Islet of Langerhans (tissue), 1 donor: Measurements from ENCODE around the gene SETD1A.

Experiments
- FAIRE-seq: peaks from one replicate; lab custom pipeline; 2011; peaks lifted over from hg19 to GRCh38; lab: Jason Lieb, UNC

SETD1A gene

DNA sequence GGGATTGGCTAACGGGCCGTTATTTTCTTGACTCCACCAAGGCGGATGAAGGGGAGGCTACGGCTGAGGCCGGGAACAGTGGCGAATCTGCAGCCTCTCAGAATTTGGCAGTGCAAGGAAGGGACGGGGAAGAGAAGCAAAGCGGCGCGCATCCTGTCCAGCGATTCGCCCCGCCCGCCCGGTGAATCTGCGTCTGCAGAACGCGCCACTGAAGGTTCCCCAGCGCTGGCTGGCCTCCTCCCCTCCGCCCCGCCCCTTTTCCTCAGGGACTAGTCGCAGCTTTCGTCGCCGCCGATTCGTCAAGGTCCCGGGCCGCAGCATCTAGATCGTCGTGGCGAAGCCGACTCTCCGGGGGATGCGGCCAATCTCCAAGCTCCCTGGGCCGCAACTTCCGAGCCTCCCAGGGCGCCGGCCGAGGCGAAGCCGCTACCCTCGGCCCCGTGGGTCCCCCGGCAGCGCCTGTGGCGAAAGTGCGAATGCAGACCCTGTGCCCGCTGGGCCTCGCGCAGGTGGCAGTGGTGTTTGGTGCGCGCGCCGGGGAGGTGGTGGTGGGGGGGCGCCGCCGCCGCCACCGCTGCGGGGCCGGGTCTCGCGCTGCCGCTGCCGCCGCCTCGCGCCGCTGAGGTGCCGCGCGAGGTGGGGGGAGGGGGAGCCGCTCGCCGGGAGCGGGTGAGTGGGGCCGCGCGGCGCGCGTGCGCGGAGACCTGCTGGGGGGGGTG is at the start of gene SETD1A:
SETD1A (plus strand) TSS at position 299 of the 719 bp plus-strand sequence. CDS start 978 bp downstream, outside the sequence.
- FAIRE-seq = no peak

DNA sequence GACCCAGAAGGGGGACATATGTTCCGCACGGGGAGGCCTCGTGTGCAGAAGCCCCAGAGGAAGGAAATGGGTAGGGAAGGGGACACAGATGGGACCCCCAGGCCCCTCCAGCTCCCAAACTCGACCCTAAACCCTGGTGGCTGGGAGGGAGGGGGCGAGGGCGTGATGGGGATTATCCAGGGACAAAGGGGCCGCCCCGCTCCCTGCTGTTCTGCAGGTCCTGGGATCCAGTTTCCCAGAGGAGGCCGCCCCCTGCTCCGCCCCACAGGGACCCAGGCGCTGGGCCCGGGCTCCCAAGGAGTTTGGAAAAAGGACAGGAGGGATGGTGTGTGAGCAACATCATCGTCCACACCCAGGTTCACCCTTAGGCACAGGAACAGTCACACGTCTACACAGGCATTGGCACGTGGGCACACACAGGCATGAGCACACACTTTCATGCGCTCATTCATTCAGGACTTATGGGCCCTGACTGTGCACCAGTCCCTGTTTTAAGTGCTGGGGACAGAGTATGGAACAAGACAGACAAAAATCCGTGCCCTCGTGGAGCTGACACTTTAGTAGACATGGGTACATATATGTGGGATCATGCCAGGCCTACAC is 47.0 kb upstream of the SETD1A start:
- FAIRE-seq = no peak

DNA sequence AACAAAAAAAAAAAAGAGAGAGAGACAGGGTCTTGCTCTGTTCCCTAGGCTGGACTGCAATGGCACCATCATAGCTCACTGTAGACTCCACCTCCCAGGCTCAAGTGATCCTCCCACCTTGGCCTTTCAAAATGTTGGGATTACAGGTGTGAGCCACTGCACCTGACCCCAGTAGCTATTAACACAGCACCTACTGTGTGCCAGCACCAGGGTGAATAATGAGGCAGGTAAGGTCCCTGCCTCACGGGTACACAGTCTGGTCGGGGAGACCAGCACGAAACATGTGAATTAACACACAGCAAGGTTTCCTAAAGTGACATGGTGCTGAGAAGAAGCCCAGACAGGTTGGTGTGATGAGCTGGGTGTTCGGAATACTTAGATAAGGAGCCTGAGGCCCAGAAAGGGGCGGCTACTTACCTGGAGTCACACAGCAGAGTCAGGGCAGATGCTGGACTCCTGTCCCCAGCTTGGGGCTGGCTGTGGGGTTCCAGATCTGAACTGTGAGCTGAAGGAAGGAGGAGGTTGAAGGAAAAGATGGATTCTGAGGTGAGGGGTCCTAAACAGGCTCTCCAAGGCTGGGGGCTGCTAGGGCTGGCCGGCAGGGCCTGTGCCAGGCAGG is 44.7 kb upstream of the SETD1A start:
- FAIRE-seq = no peak

DNA sequence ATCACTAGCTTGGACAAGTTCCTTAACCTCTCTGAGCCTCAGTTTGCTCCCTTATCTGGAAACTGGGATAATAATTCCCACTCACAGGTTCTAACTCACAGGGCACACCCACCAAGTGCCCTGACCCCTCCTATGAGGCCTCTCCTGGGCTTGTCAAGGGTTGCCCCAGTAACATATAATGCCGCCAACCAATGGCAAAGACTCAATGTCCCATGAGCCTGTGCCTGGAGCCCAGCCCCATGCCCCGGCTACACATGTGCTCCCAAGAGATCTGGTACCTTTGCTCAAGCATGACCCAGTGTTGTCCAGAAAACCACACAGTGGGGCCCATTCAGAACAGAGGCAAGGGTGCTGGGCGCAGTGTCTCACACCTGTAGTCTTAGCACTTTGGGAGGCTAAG is 42.7 kb upstream of the SETD1A start:
- no peak for FAIRE-seq

DNA sequence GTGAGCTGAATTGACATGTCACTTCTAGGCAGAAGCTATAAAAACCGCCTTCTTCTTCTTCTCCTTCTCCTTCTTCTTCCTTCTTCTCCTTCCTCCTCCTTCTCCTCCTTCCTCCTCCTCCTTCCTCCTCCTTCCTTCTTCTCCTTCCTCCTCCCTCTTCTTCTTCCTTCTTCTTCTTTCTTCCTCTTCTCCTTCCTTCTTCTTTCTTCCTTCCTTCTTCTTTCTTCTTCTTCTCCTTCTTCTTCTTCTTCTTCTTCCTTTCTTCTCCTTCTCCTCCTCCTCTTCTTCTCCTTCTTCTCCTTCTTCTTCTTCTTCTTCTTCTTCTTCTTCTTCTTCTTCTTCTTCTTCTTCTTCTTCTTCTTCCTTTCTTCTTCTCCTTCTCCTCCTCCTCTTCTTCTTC is 38.9 kb upstream of the SETD1A start:
- FAIRE-seq = no peak

DNA sequence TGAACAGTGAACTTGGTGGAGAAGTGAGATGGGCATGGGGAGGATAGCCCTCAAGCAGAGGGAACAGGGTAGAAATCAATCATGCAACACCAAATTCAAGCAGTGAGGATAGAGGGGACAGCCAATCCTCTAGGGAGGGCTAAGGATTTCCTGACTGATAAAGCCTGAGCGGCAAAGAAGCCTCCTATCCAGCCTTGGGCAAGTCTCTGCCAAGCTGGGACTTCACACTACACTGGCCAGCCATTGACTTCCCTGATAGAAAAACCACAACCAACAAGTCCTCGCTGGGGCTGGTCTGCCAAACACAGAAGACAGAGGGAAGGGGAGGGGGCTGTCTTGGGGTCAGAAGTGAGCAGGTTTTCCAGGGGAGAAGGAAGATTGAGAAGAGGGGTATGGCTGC is 36.7 kb upstream of the SETD1A start:
- FAIRE-seq = no peak

DNA sequence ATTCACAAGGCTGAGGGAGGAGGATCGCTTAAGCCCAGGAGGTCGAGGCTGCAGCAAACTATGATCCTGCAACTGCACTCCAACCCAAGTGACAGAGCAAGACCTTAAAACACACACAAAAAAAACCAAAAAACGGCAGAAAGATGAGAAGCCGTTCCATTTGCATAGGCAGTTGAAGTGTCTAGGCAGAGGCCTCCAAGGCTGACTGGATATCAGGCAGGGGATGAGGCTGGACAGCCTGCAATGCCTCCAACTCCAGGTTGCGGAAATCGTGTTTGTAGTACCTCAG is 36.2 kb upstream of the SETD1A start:
- no peak for FAIRE-seq

DNA sequence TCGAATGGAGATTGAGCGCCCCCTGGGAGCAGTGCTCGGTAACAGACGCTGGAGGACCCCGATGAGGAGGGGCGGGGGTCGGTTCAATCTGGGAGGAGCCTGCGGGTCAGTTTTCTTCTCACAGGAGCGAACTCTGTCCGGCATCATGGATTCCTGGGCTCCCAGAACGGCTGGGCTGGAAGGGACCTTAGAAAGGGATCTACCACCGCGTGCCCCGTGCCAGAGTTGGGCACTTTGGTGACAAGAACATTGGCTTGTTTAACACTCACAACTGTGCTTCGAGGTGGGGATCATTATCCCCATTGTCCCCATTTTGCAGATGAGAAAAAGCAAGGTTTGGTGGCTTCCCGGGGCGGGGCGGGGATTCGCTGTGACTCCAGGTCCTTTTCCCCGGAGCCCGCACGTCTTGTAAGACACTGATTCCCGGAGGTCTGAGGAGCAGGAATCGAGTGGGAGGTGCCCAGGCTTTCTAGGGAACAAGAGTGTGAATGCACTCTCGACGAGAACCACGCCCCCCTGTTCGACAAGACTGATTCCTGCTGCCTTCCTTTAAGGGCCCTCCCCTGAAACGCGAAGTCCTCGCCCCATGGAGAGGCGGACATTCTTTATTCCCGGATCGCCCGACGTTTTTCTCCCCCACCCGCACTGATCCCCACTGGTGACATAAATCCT is 35.7 kb upstream of the SETD1A start:
- FAIRE-seq = no peak

DNA sequence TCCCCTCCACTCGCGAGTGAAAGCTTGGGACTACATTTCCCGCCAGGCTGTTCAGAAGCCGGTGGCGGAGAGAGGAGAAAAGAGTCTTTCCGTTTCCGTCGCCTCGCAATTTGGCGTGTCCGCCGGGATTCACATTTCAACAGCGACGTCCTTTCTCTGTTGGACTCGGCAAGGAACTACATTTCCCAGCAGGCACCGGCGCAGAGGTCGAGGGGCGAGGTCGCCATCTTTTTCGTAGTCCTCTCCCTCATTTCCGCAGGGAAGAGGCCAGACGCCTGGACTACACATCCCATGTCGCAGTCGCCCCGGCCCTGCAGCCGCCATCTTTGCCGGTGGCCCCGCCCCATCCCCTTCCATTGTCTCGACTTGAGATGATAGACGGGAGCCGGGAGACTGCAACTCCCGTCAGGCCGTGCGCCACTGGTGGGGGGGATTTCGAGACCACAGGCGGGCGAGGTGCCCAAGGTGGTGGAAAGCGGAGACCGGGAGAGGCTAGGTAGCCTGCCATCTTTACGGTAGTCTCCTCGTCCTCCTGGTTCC is 35.1 kb upstream of the SETD1A start:
- no peak for FAIRE-seq

DNA sequence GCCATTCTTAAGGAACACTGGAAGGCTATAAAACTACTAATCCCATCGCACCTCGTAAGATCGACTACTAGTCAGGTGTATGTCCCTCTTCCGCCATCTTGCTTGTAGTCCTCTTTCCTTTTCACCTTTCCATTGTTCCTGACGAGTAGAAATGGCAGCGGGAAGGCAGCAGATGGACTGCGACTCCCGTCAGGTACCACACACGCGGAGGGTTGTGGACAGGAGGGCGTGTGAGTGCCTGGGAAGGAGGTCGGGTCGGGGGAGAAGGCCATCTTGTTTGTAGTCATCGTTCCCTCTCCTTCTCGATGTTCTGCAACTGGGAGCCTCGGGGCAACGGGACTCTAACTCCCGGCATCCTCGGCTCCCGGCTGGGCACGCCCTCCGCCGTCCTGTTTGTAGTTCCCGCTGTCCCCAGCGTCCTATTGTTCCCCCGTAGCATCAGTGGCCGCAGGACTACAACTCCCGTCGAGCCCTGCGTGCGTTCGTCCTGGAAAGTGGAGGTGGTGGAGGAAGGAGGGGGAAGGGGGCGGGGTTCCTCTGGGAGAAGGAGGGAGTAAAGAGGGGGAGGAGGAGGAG is 34.5 kb upstream of the SETD1A start:
- peak; percentile 98 for FAIRE-seq

DNA sequence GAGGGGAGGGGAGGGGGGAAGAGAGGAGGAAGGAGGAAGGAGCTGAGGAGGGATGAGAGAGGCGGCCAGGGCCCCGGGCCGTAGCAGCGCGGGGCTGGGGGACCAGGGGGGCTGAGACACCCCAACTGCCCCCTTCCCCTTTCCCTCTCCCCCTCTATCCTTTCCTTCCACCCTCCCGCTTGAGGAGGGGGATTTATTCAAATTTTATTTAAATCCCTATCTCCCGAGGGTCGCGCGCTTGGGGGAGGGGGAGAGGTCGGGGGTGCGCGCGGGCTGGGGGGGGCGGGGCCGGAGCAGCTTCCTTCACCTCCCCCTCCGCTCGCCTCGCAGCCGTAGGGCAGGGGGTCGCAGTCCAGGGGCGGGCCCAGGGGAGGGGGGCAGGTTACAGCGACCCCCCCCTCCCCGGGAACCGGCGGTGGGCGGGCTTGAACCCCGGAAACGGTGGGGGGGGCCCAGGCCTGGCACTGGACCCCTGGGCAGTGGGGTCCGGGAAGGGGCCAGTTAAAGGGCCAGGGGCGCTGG is 33.9 kb upstream of the SETD1A start, which contains the start of gene FBXL19:
FBXL19 (plus strand) TSS at position 19 of the 522 bp plus-strand sequence. CDS start 2,183 bp downstream, outside the sequence.
- FAIRE-seq = no peak

DNA sequence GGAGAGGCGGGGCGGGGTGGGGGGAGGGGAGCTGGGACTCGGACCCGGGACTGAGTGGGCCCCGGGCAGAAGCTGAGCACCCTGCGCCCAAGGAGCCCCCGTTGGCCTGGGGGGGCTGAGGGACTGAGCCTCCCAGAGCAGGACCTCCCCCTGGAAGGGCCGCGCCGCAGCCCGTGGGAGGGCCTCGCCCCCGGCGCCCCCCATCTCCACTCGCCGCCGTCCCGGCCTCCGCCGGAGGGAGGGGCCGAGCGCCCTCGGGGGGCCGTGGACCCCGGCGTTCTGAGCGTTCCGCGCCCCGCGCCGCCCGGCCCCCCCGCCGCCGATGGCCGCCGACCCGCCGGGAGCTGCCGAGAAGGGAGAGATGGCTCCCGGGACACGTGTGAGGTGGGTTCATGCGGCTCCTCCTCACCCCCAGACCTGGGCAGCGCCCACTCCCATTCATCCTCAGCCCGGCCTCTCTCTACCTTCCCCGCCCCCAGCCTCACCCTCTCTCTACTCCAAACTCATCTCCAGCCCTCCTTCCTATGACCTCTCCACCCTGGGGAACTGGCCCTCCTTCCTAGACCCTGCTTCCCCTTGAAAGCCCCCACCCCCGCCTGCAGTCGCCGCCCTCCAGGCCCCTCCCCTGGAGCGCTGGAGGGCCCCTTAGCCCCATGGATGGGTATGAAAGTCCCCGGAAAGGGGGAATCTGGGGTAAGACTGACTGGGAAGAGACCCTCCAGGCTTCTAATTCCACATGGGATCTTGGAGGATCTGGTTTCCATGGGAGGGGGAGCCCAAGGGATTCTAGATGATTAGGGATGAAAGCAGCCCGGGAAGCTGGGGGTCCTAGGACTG is 33.3 kb upstream of the SETD1A start:
- no peak for FAIRE-seq

DNA sequence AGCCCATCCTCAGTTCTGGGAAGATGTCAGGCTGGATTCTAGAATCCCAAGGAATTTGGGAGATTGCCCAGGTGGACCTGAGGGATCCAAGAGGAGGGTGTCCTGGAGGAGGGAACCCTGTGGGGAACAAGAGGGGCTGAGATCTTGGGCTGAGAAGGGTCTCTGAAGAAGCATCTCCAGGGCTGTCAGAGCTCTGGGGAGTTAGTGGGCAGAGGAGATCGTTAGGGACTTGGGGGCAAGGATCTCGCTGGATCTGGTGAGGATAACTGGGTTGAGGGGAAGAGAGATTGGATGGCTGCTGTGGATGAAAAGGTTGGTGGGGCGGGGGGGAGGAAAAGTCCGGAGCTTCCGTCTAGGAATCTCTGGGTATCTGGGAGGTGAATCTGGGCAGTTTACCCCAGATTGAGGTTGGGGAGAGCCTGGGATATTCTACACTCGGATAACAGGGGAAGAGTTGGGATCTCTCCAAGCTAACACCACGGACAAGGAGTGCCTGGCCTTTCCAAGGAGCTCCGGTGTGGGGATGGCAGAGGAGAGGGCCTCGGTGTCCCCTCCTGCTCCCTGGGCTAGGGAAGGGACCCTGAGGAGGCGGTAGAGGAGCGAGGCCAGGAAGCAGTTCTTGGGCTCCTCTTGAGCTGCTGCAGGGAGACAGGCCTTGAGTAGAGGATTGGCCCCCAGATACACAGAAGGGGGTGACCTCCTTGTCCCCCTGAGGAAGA is 32.5 kb upstream of the SETD1A start:
- no peak for FAIRE-seq

DNA sequence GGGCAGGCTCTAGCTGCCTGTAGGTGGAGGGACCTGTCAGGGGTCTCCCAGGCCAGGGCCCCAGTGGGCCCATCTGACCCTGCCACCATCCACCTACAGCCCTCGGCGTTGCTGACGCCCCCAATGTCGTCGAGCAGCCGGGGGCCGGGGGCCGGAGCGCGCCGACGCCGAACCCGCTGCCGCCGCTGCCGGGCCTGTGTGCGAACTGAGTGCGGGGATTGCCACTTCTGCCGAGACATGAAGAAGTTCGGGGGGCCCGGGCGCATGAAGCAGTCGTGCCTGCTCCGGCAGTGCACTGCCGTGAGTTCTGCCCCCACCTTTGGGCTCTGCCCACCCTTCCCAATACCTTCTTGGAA is 31.9 kb upstream of the SETD1A start:
- no peak for FAIRE-seq

DNA sequence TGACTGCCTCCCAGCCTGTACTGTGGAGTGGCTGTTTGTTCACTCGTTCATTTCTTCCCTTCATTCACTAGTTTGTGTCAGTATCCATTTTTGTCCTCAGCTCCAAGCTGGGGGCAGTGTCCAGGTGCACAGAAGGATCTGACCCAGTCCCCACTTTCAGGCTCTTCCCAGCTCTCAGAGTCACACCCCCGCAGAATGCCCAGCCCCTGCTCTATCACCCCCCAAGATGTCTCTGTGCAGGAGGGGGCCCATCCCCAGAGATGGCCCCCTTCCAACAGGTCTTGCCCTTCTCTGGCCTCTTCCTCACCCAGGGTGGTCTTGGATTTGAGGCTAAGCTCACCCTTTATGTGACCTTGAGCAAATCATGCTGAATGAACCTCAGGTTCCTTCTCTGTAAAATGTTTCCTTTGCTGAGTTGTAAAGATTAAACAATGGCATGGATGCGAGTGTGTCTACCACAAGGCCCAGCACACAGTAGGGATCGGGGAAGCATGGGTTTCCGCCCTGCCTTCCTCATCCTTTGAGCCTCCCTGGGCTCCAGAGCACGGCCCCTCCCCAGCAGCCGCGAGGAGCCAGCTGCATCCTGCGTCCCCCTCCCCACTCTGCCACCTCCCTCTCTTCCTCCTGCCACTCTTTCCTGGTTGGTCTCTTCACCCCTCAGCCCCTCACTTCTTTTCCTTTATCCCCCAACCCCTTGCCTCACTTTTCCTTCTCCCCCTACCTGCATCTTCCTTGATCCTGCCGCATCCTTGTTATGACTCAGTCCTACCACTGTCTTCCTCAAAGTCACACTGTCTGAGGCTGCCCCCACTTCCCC is 31.4 kb upstream of the SETD1A start:
- FAIRE-seq = no peak

DNA sequence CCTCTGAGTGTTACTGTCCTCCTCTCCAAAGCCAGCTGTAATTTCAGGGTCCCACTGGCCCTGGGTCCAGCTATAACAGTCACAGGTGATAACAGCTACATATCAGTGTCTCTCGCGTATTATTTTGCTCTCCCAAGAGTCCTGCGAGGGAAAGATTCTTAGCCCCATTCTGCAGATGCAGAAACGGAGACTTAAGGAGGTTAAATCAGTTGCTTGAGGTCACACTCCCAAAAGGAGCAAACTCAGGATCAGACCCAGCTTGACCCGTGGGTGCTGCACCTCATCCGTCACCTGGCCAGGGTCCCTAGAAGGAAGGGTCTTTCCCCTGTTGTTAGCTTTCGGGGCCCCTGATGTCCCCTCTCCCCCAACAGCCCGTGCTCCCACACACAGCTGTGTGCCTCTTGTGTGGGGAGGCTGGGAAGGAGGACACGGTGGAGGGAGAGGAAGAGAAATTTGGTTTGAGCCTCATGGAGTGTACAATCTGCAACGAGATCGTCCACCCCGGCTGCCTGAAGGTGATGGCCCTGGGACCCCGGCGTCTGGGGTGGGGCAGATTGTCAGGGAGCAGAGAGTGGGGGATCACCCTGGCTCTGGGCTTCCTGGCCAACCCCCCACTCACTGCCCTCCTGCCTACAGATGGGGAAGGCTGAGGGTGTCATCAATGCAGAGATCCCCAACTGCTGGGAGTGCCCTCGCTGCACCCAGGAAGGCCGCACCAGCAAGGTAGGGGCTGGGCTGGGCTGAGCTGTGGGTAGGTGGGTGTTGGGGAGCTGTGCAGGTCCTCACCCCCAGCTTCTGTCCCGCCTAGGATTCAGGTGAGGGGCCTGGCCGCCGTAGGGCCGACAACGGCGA is 30.4 kb upstream of the SETD1A start:
- no peak for FAIRE-seq

DNA sequence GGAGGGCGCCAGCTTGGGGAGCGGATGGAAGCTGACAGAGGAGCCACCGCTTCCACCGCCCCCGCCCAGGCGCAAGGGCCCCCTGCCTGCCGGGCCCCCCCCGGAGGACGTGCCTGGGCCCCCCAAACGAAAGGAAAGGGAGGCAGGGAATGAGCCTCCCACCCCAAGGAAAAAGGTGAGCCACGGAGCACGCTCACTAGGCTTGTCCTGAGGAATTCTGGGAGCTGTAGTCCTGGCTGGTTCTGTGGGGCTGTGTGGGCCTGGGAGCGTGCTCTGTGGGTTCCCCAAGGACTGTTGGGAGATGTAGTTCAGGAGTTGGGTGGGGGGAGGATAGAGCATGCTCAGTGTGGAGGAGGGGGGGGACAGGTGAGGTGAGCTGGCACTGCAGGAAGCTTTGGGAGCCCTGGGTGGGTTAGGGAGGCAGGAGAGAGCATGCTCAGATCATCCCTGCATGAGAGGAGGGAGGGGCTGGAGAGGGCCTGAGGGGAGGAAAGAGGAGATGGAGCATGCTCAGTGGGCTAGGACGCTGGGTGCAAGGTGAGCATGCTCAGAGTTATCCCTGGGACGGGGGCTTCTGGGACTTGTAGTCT is 29.7 kb upstream of the SETD1A start:
- FAIRE-seq = no peak

DNA sequence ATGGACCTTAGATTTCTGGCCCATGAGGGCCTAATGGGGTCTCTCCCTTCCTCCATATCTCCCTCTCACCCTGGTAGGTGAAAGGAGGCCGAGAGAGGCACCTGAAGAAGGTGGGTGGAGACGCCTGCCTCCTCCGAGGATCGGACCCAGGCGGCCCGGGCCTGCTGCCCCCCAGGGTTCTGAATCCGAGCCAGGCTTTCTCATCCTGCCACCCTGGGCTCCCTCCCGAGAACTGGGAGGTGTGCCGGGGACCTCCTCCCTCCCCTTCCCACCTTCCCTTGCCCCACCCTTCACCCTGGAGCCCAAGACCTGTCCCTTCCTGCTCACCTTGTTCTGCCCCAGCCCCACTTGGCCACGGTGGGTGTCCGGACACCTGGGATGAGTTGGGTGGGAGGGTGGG is 29.2 kb upstream of the SETD1A start:
- no peak for FAIRE-seq

DNA sequence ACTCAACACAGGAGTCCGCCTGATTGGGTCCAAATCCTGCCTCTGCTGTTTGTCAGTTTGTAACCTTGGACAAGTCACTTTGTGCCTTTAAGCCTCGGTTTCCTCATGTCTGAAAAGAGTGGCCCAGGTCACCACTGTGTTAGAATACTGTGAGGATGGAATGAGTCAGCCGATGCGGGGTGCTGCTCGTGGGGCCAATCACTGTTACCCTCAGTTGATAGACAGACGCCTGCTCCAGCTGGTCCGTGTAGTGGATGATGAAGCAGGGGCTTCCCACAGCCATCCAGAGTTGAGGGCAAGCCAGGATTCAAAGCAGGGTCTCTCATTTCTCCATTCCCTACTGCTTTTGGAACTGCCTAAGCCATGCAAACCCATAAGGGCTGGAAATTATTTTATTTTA is 28.4 kb upstream of the SETD1A start:
- no peak for FAIRE-seq
